ENCODE data around the gene TRMT11.

The TRMT11 gene

GRCh38 chr6:126052485-126052884 lies 66.1 kb downstream of the TRMT11 start:
- Histone ChIP-seq H3K79me1 (ENCODE audit: low read depth, low read length) (no peaks in the 10 kb centered on the region), H2BK15ac (ENCODE audit: low read length) (no peak overlapping the region), H3K23ac (ENCODE audit: low read depth, low read length, poor library complexity) (no peak overlapping the region), H2BK120ac (ENCODE audit: low read depth, low read length) (no peak overlapping the region), H3K4me3 (ENCODE audit: low read length in 2 of 2) (no peak overlapping the region), H3K27ac (replicated peaks; ENCODE audit: low read length) (no peak overlapping the region), H3K9ac (ENCODE audit: low read depth, low read length, poor library complexity) (no peak overlapping the region), H3K27me3 (ENCODE audit: control insufficient read depth in 3 of 3, insufficient read depth in 3 of 3, low read depth in 1 of 3, low read length in 3 of 3) (no peaks in the 10 kb centered on the region), H3K9me3 (replicated peaks in 1 of 2; ENCODE audit: control insufficient read depth in 2 of 2, insufficient read depth in 1 of 2, low read depth in 1 of 2, low read length in 2 of 2) (no peaks in the 10 kb centered on the region), H2AFZ (ENCODE audit: low read length) (no peak overlapping the region), H3K14ac (ENCODE audit: low read length) (no peak overlapping the region), H2BK12ac (ENCODE audit: low read length) (no peak overlapping the region), H4K91ac (ENCODE audit: low read depth, low read length, poor library complexity) (no peak overlapping the region), H3K4me2 (ENCODE audit: insufficient read depth, low read length, poor library complexity, severe bottlenecking) (no peak overlapping the region), H2AK5ac (ENCODE audit: low read depth, low read length) (no peak overlapping the region), H3K4ac (ENCODE audit: low read length) (no peak overlapping the region), H2BK5ac (ENCODE audit: low read length) (no peak overlapping the region), H3K36me3 (replicated peaks in 1 of 2; ENCODE audit: control insufficient read depth in 2 of 2, insufficient read depth in 2 of 2, low read length in 2 of 2) (peaks cover 7 to 36% of the 10 kb centered on the region in 2 donors), H4K8ac (ENCODE audit: low read depth, low read length) (no peak overlapping the region), H3K18ac (ENCODE audit: low read length) (no peak overlapping the region), H3K4me1 (ENCODE audit: control insufficient read depth in 2 of 2, insufficient read depth in 1 of 2, low read depth in 1 of 2, low read length in 2 of 2) (no peaks in the 10 kb centered on the region)
- WGBS, 2 donors (ENCODE audit: extremely low coverage in 2 of 2, insufficient read length in 2 of 2, insufficient replicate concordance in 1 of 2) = no CpG with 5 or more reads among the region's 1 CpG
- no peak for DNase-seq (ENCODE audit: low spot score)

GRCh38 chr6:126054258-126054702 lies 67.9 kb downstream of the TRMT11 start:
- Histone ChIP-seq H4K8ac (ENCODE audit: low read depth, low read length) (no peak overlapping the region), H4K91ac (ENCODE audit: low read depth, low read length, poor library complexity) (no peak overlapping the region), H3K27ac (replicated peaks; ENCODE audit: low read length) (no peak overlapping the region), H3K27me3 (ENCODE audit: control insufficient read depth in 3 of 3, insufficient read depth in 3 of 3, low read depth in 1 of 3, low read length in 3 of 3) (no peaks in the 10 kb centered on the region), H3K9ac (ENCODE audit: low read depth, low read length, poor library complexity) (no peak overlapping the region), H3K4me1 (ENCODE audit: control insufficient read depth in 2 of 2, insufficient read depth in 1 of 2, low read depth in 1 of 2, low read length in 2 of 2) (no peaks in the 10 kb centered on the region), H2AFZ (ENCODE audit: low read length) (no peak overlapping the region), H3K4ac (ENCODE audit: low read length) (no peak overlapping the region), H3K79me1 (ENCODE audit: low read depth, low read length) (no peaks in the 10 kb centered on the region), H2BK5ac (ENCODE audit: low read length) (no peak overlapping the region), H3K23ac (ENCODE audit: low read depth, low read length, poor library complexity) (no peak overlapping the region), H2BK12ac (ENCODE audit: low read length) (no peak overlapping the region), H2AK5ac (ENCODE audit: low read depth, low read length) (no peak overlapping the region), H3K9me3 (replicated peaks in 1 of 2; ENCODE audit: control insufficient read depth in 2 of 2, insufficient read depth in 1 of 2, low read depth in 1 of 2, low read length in 2 of 2) (no peaks in the 10 kb centered on the region), H2BK15ac (ENCODE audit: low read length) (no peak overlapping the region), H3K14ac (ENCODE audit: low read length) (no peak overlapping the region), H3K36me3 (replicated peaks in 1 of 2; ENCODE audit: control insufficient read depth in 2 of 2, insufficient read depth in 2 of 2, low read length in 2 of 2) (peaks cover 1 to 18% of the 10 kb centered on the region in 2 donors), H3K4me3 (ENCODE audit: low read length in 2 of 2) (no peak overlapping the region), H3K18ac (ENCODE audit: low read length) (no peak overlapping the region), H2BK120ac (ENCODE audit: low read depth, low read length) (no peak overlapping the region), H3K4me2 (ENCODE audit: insufficient read depth, low read length, poor library complexity, severe bottlenecking) (no peak overlapping the region)
- DNase-seq (ENCODE audit: low spot score) = no peak
- no CpG with 5 or more reads among the region's 4 CpGs for WGBS, 2 donors (ENCODE audit: extremely low coverage in 2 of 2, insufficient read length in 2 of 2, insufficient replicate concordance in 1 of 2)

- Histone ChIP-seq H4K8ac (ENCODE audit: low read depth, low read length) (no peak overlapping the region), H2AK5ac (ENCODE audit: low read depth, low read length) (no peak overlapping the region), H3K36me3 (replicated peaks in 1 of 2; ENCODE audit: control insufficient read depth in 2 of 2, insufficient read depth in 2 of 2, low read length in 2 of 2) (peaks cover 1 to 18% of the 10 kb centered on the region in 2 donors), H3K23ac (ENCODE audit: low read depth, low read length, poor library complexity) (no peak overlapping the region), H3K79me1 (ENCODE audit: low read depth, low read length) (no peaks in the 10 kb centered on the region), H4K91ac (ENCODE audit: low read depth, low read length, poor library complexity) (no peak overlapping the region), H3K4me2 (ENCODE audit: insufficient read depth, low read length, poor library complexity, severe bottlenecking) (no peak overlapping the region), H2BK12ac (ENCODE audit: low read length) (no peak overlapping the region), H3K4me3 (ENCODE audit: low read length in 2 of 2) (no peak overlapping the region), H3K27ac (replicated peaks; ENCODE audit: low read length) (no peak overlapping the region), H3K14ac (ENCODE audit: low read length) (no peak overlapping the region), H3K27me3 (ENCODE audit: control insufficient read depth in 3 of 3, insufficient read depth in 3 of 3, low read depth in 1 of 3, low read length in 3 of 3) (no peaks in the 10 kb centered on the region), H3K9ac (ENCODE audit: low read depth, low read length, poor library complexity) (no peak overlapping the region), H2AFZ (ENCODE audit: low read length) (no peak overlapping the region), H3K4me1 (ENCODE audit: control insufficient read depth in 2 of 2, insufficient read depth in 1 of 2, low read depth in 1 of 2, low read length in 2 of 2) (no peaks in the 10 kb centered on the region), H3K18ac (ENCODE audit: low read length) (no peak overlapping the region), H2BK120ac (ENCODE audit: low read depth, low read length) (no peak overlapping the region), H3K9me3 (replicated peaks in 1 of 2; ENCODE audit: control insufficient read depth in 2 of 2, insufficient read depth in 1 of 2, low read depth in 1 of 2, low read length in 2 of 2) (peaks cover 0 to under 1% of the 10 kb centered on the region in 2 donors), H3K4ac (ENCODE audit: low read length) (no peak overlapping the region), H2BK15ac (ENCODE audit: low read length) (no peak overlapping the region), H2BK5ac (ENCODE audit: low read length) (no peak overlapping the region)
- no peak for DNase-seq (ENCODE audit: low spot score)
- WGBS, 2 donors (ENCODE audit: extremely low coverage in 2 of 2, insufficient read length in 2 of 2, insufficient replicate concordance in 1 of 2) = no CpG with 5 or more reads among the region's 4 CpGs
Observed at GRCh38 chr6:126054802-126055201, 68.5 kb downstream of the TRMT11 start.

- no peak overlapping the region for H3K23ac ChIP-seq (ENCODE audit: low read depth, low read length, poor library complexity)
- no peak overlapping the region for H3K4me2 ChIP-seq (ENCODE audit: insufficient read depth, low read length, poor library complexity, severe bottlenecking)
- H4K91ac ChIP-seq (ENCODE audit: low read depth, low read length, poor library complexity) = no peak overlapping the region
- no peaks in the 10 kb centered on the region for H3K27me3 ChIP-seq (ENCODE audit: control insufficient read depth in 3 of 3, insufficient read depth in 3 of 3, low read depth in 1 of 3, low read length in 3 of 3)
- no peak overlapping the region for H2BK120ac ChIP-seq (ENCODE audit: low read depth, low read length)
- H2BK15ac ChIP-seq (ENCODE audit: low read length) = no peak overlapping the region
- H4K8ac ChIP-seq (ENCODE audit: low read depth, low read length) = no peak overlapping the region
- H3K9ac ChIP-seq (ENCODE audit: low read depth, low read length, poor library complexity) = no peak overlapping the region
- peaks cover 1 to 24% of the 10 kb centered on the region in 2 donors for H3K36me3 ChIP-seq (replicated peaks in 1 of 2; ENCODE audit: control insufficient read depth in 2 of 2, insufficient read depth in 2 of 2, low read length in 2 of 2)
- no peak overlapping the region for H2BK5ac ChIP-seq (ENCODE audit: low read length)
- no peak overlapping the region for H3K4me3 ChIP-seq (ENCODE audit: low read length in 2 of 2)
- no peak overlapping the region for H3K14ac ChIP-seq (ENCODE audit: low read length)
- no peak overlapping the region for H3K4ac ChIP-seq (ENCODE audit: low read length)
- H2AFZ ChIP-seq (ENCODE audit: low read length) = no peak overlapping the region
- WGBS, 2 donors (ENCODE audit: extremely low coverage in 2 of 2, insufficient read length in 2 of 2, insufficient replicate concordance in 1 of 2) = no CpG with 5 or more reads among the region's 4 CpGs
- no peak overlapping the region for H2AK5ac ChIP-seq (ENCODE audit: low read depth, low read length)
- no peaks in the 10 kb centered on the region for H3K4me1 ChIP-seq (ENCODE audit: control insufficient read depth in 2 of 2, insufficient read depth in 1 of 2, low read depth in 1 of 2, low read length in 2 of 2)
- H3K27ac ChIP-seq (replicated peaks; ENCODE audit: low read length) = no peak overlapping the region
- no peak overlapping the region for H3K18ac ChIP-seq (ENCODE audit: low read length)
- no peak for DNase-seq (ENCODE audit: low spot score)
- H3K9me3 ChIP-seq (replicated peaks in 1 of 2; ENCODE audit: control insufficient read depth in 2 of 2, insufficient read depth in 1 of 2, low read depth in 1 of 2, low read length in 2 of 2) = peaks cover 0 to 4% of the 10 kb centered on the region in 2 donors
- H2BK12ac ChIP-seq (ENCODE audit: low read length) = no peak overlapping the region
- H3K79me1 ChIP-seq (ENCODE audit: low read depth, low read length) = no peaks in the 10 kb centered on the region
Observed at GRCh38 chr6:126055449-126055848, 69.1 kb downstream of the TRMT11 start.

Data from neuronal stem cell (in vitro differentiated cells).